Suppressor macrophage treated with lipopolysaccharide for 4 hours (primary cell): Measurements from ENCODE around the gene ATAD3C.
A peak's percentile ranks its signal among the peaks of the same experiment; 100 is the strongest.
"Not testable (repeated sequence)": the region's sequence is repeated elsewhere in the genome, so short reads cannot be mapped to it uniquely, and the experiment has no call there.

Experiments
- DNase-seq: peaks from one replicate; pipeline ENCODE4 v3.0.0-alpha.2; 2020

Gene ATAD3C

DNA sequence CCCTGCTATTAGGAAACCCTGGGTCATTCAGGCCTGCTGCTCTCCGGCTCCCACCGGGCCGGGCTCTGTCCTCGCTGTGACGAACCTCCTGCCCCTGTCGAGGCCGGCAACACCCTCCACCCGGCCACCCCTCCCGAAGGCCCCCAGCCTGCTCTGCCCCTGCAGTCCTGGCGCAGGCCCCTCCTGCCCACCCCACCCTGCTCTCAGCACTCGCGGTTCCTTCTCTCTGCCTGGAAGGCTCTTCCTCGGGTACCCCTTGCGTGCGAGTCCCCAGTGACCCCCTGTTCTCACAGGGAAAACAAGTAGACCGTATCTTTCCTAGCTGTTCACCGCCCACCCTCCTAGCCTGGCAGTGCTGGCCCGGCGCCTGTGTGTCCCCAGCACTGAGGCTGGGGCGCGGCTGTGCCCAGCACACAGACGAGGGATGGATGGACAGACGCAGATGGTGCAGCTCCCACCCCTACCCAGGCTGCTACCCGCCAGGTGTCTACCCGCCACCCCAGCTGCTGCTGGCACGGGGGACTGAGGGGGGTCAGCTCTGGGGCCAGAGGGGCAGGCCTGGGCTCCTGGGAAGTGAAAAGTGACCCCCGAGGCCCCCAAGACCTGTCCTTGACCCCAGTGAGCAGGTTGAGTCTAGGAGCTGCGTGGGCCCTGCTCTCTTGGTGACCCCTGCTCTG, 17.1 kb upstream of the ATAD3C start:
- DNase-seq = no peak

DNA sequence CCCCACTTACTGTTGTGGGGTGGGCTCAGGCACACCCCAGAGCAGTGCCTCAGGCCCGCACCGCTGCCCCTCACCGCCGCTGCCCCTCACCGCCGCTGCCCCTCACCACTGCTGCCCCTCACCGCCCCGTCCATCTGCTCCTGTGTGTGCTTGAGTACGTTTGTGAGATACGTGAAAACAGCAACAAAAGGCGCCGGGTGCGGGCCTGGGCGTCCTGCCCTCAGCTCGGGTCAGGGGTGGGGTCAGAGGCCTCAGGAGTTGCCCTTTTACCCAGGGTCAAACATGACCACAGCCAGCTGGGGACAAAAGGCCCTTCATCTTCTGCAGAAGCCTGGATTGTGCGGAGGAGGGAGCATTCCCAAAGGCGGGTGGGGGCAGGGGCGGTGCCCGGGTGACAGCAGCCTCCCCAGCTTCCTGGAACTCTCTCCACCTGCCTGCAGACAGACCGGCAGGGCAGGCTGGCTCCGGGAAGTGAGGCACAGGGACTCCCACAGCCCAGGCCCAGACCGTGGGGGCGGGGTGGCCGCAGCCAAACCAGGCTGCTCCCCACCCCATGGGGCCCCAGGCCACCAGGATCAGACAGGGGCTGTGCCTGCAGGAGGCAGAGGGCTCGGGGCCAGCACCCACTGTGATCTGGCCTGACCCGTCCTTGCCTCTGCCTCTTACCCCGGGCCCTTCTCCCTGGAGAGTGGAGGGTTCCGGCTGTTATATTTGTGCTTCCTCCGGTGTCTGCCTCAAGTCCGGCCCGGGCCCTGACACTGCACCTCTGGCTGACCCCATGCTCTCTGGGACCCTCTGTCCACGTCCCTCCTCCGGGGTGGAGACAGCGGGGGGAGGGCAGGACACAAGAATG, 16.3 kb upstream of the ATAD3C start:
- no peak for DNase-seq

DNA sequence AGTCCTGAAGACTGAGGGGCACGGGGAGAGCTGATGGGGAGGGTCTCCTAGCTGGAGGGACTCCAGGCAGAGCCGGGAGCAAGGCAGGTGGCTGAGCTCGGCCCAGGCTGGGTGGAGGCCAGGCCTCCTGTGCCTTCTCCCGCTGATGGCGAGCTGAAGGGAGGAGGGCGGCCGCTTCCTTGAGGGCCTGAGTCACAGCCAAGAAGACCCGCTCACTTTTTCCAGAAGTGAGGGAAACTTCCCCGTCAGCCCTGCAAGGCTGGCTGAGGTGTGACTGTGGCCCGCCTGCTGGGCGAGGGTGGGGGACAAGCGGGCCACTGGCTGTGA, 15.7 kb upstream of the ATAD3C start:
- peak; percentile 58 for DNase-seq

DNA sequence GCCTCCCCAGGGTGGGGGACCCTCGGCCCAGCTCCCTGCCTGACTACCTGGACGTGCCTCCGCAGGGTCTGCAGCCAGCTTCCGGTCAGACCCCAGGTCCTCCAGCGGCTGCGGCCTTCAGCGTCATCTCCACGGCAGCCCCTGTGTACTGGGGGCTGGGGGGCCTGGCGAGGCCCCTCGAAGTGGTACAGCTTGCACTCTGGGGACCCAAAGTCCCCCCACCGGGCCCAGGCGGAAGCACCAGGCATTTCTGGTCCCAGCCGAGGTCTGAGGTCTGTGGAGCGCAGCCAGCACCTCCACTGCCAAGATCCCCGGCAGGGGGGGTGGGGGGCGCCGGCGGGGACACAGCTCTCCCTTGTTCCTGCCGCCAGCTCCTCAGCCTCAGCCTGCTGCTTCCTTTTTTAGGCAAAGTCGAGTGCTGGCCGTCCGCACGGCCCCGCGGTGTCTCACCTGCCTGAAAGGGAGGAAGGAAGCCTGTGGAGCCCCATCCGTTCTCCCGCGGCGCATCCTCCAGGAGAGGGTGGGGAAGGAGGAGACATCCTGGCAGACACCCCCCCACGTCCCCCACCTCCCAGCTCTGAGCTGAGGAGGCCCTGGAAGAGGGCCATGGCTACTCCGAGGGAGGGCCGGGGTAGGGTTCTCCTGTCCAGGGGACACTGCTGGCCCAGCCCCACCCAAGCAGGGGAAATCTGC, 15.2 kb upstream of the ATAD3C start:
- no peak for DNase-seq

DNA sequence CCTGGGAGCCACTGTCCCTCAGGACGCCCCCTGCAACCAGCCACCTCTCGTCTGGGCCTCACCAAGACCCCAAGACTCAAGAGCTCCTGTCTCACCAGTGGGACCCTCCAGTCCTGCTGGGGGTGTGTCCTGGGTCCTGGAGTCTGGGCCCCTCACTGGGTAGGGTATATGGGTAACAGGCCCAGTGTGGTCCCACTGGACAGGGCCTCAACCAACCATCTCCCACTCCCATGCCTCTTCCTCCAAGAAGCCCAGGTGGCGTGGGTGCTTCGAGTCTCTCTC, 14.7 kb upstream of the ATAD3C start:
- DNase-seq = no peak

DNA sequence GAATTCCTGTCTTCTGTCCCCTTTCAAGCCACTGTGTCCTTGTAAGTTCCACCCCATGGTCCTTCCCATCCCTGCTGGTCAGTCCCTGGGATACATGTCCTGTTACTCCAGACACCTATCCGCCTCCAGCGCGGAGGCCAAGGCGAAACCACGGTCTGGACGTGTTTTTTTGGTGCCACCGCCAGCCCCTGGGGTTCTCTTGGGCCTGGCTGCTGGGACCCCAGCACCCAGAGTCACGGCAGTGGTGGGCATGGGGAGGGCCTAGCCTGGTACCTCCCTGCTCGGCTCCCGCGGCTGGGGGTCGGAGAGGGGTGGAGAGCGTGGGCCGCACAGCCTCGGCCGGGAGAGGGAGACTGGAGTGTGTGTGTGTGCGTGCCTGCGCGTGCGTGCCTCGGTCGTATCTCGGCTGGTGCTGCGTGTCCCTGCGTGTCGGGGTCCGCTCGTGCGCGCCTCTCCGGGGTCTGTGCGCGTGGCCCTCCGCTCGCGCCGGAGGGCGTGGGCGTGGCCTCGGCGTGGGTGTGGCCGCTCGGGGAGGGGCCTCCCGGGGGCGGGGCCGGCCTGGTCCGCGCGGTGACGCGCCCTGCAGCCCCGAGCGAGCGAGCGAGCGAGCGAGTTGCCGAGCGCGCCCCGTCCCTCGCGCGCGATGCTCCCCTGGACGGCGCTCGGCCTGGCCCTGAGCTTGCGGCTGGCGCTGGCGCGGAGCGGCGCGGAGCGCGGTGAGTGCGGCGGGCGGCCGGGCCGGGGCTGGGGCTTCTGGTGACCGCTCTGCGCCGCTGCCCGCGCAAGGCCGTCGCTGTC, 14.2 kb upstream of the ATAD3C start, which contains the start of gene VWA1:
VWA1 (plus strand) TSS at position 585 of the 798 bp plus-strand sequence; CDS start at position 644, 59 bp downstream.
- DNase-seq = peak; percentile 73

DNA sequence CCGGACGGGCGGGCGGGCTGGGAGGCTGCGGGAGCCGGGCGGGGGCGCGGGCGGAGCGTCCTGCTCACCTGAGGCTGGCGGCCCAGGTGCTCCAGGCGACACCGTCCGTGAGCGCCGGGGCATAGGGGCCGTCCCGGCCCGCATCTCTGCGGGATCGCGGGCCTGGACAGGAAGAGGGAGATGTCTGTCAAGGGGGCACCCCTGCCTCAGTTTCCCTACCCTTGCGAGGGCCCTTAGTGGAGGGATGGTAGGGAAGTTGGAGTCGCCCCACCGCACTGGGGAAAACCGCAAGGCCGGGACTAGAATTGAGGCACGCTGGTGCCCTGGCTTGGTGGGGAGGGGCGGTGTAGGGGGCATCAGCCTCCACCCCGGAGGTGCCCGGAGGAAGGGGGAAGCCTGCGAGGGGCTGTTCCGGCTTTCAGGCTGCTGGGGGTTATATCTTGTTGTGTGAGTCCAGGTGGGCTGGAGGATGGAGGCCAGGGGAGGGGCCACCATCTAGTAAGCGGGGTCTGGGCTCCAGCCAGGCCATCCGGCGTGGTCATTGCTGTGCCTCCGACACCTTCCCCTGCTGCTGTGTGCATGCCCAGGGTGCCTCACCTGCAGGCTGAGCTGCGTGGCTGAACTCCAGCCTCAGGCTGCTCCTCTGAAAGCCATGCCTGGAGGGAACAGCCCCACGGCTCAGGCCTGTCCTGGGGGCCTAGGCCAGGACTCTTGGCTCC, 13.4 kb upstream of the ATAD3C start:
- no peak for DNase-seq

DNA sequence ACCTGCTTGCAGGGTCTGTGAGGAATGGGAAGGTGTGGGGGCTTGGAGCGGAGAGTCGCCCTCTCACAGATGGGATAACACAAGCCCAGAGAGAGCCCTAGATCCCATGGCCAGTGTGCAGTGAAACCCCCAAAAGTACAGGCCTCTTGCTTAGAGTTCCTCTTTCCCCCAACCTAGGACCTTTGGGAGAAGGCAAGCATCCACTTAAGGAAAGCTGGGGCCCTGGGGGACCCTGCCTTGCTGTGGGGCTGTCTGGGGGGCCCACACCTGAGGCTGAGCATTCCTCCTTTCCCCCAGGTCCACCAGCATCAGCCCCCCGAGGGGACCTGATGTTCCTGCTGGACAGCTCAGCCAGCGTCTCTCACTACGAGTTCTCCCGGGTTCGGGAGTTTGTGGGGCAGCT, 12.9 kb upstream of the ATAD3C start:
- DNase-seq = no peak

DNA sequence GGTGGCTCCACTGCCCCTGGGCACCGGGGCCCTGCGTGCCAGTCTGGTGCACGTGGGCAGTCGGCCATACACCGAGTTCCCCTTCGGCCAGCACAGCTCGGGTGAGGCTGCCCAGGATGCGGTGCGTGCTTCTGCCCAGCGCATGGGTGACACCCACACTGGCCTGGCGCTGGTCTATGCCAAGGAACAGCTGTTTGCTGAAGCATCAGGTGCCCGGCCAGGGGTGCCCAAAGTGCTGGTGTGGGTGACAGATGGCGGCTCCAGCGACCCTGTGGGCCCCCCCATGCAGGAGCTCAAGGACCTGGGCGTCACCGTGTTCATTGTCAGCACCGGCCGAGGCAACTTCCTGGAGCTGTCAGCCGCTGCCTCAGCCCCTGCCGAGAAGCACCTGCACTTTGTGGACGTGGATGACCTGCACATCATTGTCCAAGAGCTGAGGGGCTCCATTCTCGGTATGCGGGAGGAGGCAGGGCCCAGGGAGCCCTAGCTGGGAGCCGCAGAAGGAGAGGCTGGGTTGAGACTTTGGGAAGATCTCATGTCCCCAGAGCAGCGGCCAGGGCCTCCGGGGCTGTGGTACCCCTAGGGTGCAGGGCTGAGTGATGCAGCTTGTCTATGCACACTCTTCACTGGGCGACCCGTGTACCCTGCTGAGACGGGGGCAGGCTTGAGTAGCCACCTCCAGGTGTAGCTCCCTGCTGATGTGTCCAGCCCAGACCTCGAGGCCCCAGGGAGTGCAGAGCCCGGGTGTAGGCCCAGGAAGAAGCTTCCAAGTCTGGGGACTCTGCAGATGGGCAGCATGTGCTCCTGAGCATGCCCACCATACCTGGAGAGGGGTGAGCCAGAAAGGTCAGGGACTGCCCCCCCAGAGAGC, 12.2 kb upstream of the ATAD3C start:
- DNase-seq = no peak

DNA sequence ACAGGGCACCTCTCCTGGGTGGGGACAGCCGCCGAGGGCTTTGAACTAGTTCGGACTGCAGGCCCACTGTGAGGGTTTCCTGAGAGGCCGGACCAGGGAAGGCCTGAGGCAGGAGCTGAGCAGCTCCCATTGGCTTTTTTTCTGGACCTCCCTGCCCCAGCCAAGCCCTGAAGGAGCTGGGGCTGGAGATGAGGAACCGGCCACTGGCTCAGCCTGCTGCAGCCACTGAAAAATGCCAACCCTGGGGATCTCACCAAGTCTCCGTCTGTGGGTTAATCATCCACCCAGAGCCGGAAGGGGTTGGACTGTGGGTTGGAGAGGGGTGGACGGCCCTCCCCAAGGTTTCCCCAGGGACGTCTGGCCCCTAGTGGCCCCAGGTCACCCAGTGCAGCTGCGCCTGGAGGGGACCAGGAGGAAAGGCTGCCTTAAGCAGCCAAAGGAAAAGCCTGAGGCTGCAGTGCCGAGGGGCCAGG, 11.5 kb upstream of the ATAD3C start:
- DNase-seq = peak; percentile 38

DNA sequence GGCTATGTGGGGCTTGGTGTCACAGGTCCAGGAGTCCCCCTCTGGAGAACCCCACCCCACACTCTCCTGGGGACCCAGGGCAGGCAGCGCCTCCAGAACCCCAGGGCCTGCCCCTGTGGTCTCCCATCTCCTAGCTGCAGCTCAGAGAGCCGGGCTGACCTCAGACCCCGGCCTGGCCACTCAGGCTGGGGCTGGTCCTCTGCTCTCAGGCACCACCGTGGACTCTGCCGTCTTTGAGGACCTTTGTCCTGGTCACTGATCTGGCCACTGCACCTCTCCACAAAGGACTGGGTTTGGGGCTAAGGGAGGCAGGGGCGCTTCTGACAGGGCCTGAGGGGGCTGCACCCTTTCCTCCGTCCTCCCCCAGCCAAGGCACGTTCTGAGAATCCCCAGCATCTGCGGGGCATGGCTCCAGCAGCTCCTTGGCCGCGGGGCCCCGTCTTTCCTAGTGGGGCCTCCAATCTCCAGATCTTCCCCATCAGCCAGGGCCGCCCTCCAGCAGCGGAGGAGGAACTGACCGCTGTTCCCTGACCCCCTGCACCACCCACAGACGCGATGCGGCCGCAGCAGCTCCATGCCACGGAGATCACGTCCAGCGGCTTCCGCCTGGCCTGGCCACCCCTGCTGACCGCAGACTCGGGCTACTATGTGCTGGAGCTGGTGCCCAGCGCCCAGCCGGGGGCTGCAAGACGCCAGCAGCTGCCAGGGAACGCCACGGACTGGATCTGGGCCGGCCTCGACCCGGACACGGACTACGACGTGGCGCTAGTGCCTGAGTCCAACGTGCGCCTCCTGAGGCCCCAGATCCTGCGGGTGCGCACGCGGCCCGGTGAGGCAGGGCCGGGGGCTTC, 10.7 kb upstream of the ATAD3C start:
- no peak for DNase-seq

DNA sequence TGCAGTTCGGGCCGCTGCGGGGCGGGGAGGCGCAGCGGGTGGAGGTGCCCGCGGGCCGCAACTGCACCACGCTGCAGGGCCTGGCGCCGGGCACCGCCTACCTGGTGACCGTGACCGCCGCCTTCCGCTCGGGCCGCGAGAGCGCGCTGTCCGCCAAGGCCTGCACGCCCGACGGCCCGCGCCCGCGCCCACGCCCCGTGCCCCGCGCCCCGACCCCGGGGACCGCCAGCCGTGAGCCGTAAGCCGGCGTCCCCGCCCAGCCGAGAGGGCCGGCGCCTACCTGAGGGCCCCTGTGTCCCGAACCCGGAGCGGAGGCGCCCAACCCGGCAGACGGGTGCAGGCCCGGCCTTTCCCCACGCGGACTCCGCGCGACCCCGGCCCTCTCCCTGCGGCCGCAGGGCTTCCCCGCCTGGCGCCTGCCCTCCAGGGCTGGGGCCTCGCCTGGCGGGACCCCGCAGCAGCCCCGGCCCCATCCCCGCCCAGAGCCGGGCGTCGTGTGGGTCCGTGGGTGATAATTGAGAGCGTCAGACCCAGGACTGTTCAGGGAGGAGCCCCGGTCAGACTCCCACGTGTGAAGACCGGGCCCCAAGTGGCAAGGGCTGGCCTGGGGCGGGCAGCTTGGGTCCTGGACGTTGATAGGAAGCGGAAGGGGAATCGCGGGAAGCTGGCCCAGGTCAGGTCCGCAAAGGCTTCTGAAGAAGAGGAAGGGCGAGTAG, 9.8 kb upstream of the ATAD3C start:
- no peak for DNase-seq

DNA sequence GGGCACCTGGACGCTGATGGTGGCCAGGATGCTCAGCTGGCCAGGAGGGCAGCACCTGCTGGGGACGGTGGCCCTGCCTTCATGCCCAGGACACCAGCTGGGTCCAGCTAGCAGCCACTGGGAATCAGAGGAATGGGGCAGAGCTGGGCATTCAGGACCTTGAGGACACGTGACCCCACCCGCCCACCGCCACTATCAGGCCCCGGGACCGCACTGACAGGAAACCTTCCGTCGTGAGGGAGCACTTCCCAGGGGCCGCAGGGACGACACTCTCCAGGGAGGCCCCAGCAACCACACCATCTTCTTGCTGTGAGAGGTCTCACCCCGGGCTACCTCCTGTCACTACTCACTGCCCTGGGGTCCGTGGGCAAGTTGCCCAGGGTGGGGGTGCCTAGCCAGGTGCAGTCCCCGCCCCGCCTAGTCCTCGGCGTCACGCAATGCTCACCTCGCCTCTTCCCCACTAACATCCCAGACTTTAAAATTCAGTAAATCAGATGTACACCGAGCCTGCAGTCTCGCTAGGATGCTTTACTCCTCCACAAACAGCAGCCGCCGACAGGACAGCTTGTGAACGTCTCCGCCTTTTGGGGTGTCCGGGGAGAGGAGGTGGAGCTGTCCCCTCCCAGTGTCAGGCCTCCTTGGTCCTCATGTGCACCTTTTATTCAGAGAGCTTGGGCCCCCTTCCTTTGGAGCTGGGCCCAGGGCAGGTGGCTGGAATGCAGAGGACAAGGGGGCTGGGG, 9.1 kb upstream of the ATAD3C start:
- DNase-seq = no peak

DNA sequence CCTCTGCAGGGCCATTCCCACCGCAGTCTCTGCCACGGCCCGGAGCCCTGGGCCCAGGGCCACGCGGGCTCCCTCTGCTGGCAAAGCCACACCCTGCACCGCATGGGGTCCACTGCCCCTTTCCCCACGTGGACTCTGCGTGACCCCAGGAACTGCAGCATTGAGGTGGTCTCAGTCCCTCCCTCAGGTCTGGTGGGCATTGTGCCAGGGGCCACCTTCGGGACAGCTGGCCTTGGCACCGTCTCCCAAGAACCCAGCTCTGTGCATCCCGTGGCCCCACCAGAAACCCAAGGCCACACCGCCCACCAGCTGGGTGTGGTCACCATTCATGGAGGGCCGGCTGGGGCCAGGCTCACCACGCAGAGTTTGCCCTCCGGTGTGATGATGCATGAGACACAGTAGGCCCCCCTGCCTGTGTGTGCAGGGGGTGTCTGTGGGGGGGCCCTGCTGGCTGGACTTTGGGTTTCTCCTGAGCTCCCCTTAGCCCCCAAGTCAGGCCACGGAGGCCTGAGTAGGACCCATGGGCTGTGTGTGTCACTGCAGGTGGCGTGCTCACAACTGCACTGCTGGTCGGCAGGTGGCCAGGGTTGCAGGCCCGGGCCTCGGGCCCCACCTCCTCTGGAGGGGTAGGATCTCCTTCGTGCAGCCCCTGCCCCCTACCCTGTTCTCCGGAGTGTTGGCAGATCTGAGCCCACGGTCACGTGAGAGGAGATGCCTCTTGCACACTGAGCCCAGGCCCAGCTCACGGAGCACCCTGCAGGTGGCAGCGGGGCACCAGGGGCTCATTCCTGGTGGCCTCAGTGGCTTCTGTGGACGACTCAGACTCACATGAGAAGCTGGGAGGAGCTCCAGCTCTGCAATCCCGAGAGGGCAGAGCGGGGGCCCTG, 8.2 kb upstream of the ATAD3C start:
- peak; percentile 70 for DNase-seq

DNA sequence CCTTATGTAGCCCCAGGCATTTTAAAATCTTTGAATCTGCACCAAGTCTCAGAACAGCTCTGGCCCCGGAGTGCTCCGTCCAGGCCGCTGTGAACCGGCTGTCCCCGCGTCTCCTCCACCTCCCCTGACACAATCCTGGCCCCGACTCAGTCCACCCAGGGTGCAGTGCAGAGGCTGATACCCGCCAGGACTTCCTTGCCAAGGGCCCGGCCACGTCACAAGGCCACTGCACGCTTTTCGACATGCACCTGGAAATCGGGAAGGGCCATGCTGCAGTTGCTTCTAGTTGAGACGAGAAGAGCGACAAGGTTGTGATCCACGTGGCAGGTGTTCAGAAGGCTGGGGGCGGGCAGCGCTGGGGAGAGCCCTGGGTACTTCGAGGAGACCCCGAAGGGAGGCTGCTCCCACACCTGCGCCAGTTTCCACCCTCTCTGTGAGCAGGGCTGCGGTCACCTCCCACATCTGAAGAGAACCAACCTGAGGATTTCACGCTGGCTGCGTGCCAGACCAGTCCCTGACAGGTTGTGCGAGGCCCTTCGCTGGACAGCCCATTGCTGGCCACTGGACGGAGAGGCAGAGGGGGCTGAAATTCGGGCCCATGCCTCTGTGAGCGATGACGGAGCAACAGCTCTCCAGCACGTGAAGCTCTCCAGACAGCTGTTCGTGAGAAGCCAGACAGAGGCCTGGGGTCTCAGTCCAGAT, 7.3 kb upstream of the ATAD3C start:
- no peak for DNase-seq

DNA sequence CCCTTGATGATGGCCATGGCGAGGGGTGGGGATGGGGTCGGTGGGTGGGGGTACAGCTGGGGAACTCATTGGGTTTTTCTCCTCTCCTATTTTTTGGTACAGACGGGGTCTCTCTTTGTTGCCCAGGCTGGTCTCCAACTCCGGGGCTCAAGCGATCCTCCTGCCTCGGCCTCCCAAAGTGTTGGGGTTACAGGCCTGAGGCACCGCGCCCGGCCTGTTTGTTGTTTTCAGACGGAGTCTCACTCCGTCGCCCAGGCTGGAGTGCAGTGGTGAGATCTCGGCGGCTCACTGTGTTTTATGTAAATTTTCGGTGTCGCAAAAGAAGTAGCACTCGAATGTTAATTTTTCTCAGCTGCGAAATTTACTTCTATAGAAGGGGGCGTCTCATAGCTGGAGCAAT, 2.9 kb upstream of the ATAD3C start:
- DNase-seq = not testable (repeated sequence)

DNA sequence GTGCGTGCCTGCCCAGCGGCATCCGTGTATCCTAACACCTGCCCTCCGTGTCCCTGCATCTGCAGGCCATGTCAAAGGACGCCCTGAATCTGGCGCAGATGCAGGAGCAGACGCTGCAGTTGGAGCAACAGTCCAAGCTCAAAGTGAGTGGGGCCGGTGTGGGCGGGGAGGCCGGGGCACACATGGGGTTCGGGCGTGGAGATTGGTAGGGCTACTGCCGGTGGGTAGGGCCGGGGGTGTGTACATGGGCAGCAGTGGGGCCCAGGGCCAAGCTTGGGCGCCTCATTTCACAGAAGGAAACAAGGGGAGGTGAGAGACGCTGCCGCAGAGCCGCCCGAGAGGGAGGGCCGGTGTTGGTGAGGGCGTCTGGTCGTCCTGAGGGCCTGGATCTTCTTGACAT, 1.1 kb downstream of the ATAD3C start:
- not testable (repeated sequence) for DNase-seq
